OCI-LY7 (cell line): ENCODE data around the gene CDH1. TPM values are rescaled to one million over a fixed set of nuclear protein-coding genes. Genes with fewer than 3 reads are reported as not detected.

ENCODE experiments used
- BruUV-seq: library from RNA; stranded (reverse); fragments of 400-500 nt; replicated peaks from 2 replicates; lab custom pipeline; 2021; lab: Mats Ljungman, UMichigan
- CTCF ChIA-PET: fragments of 300-600 bp; sonication (Branson Sonifier 250); formaldehyde crosslinking; loops from one replicate; lab custom pipeline; 2022; ENCODE audit warnings: antibody characterized with exemption; ENCODE audit not compliant: unreplicated experiment; lab: Charles Lee
- POLR2A ChIA-PET: fragments of 300-600 bp; sonication (Branson Sonifier 250); formaldehyde crosslinking; loops from one replicate; lab custom pipeline; 2022; ENCODE audit warnings: antibody characterized with exemption; lab: Charles Lee
- DNase-seq: peaks from one replicate; pipeline ENCODE4 v3.0.0-alpha.2; 2015; ENCODE audit warnings: low spot score
- H2AFZ ChIP-seq: fragments of 200-600 bp; sonication (generic), shearing (Covaris generic); 2 replicates; pipeline ENCODE4 v1.6.1; 2014; ENCODE audit warnings: mild to moderate bottlenecking, antibody characterized with exemption, low read length, moderate library complexity
- H3K27ac ChIP-seq: fragments of 200-600 bp; sonication (generic); 2 replicates; pipeline ENCODE4 v1.5.1; 2014; ENCODE audit warnings: mixed run types, low read depth, mild to moderate bottlenecking, moderate library complexity, low read length, inconsistent platforms; ENCODE audit not compliant: poor library complexity, severe bottlenecking
- H3K36me3 ChIP-seq: fragments of 200-600 bp; sonication (generic); 2 replicates; pipeline ENCODE4 v1.6.1; 2014; ENCODE audit warnings: mild to moderate bottlenecking, antibody characterized with exemption, low read length, moderate library complexity, mixed read lengths; ENCODE audit not compliant: insufficient read depth
- H3K4me1 ChIP-seq: fragments of 200-600 bp; sonication (generic); 2 replicates; pipeline ENCODE4 v1.5.1; 2014; ENCODE audit warnings: mild to moderate bottlenecking, low read length; ENCODE audit not compliant: insufficient read depth, poor library complexity, severe bottlenecking
- H3K4me2 ChIP-seq: fragments of 200-600 bp; sonication (generic); 2 replicates; pipeline ENCODE4 v1.6.1; 2014; ENCODE audit warnings: mild to moderate bottlenecking, low read length
- H3K4me3 ChIP-seq: fragments of 200-600 bp; sonication (generic); 2 replicates; pipeline ENCODE4 v1.5.1; 2014; ENCODE audit warnings: mild to moderate bottlenecking, low read depth, low read length; ENCODE audit not compliant: poor library complexity, severe bottlenecking
- H3K79me2 ChIP-seq: fragments of 200-600 bp; sonication (generic); 2 replicates; pipeline ENCODE4 v1.6.1; 2016; ENCODE audit warnings: low read depth, mild to moderate bottlenecking, low read length, moderate library complexity, mixed read lengths; ENCODE audit not compliant: insufficient read depth
- H3K9me2 ChIP-seq: fragments of 200-600 bp; sonication (generic); 2 replicates; pipeline ENCODE4 v1.6.1; 2016; ENCODE audit warnings: mild to moderate bottlenecking, low read length, mixed read lengths; ENCODE audit not compliant: insufficient read depth
- H3K9me3 ChIP-seq: fragments of 200-600 bp; sonication (generic); 2 replicates; pipeline ENCODE4 v1.6.1; 2014; ENCODE audit warnings: mild to moderate bottlenecking, mixed run types, low read length, mixed read lengths
- H4K20me1 ChIP-seq: fragments of 200-600 bp; sonication (generic); 2 replicates; pipeline ENCODE4 v1.6.1; 2014; ENCODE audit warnings: mild to moderate bottlenecking, antibody characterized with exemption, low read length, moderate library complexity, mixed read lengths; ENCODE audit not compliant: insufficient read depth
- EZH2phosphoT487 ChIP-seq: fragments of 200-600 bp; sonication (generic); IDR thresholded peaks from 2 replicates; pipeline ENCODE4 v1.6.1; 2018; ENCODE audit warnings: low read depth, borderline replicate concordance, mild to moderate bottlenecking, mixed run types, antibody characterized with exemption, low read length, moderate library complexity, mixed read lengths
- intact Hi-C: fragments of 100-400 bp; cut with micrococcal nuclease; formaldehyde crosslinking; loops from one replicate; pipeline ENCODE4 v1.10.0; 2022; ENCODE audit not compliant: unreplicated experiment
- total RNA-seq, 2 experiments: library from RNA; depleted of rRNA in 1 of 2; stranded (reverse); fragments of >200 nt in 1 of 2; shearing (Covaris generic) in 1 of 2; gene quantifications; 2 replicates each; pipeline ENCODE4 v1.2.3, GENCODE V29; 2014 to 2022
- TF ChIP-seq, protein P1 (sequence below): fragments of 200-600 bp; sonication (generic); conservative IDR thresholded peaks from 2 replicates; pipeline ENCODE4 v1.5.1; 2014; ENCODE audit warnings: mild to moderate bottlenecking, antibody characterized with exemption, low read length, moderate library complexity, mixed read lengths

The CDH1 gene
- total RNA-seq, 2 experiments from 2014 or later, result not detected

DNA sequence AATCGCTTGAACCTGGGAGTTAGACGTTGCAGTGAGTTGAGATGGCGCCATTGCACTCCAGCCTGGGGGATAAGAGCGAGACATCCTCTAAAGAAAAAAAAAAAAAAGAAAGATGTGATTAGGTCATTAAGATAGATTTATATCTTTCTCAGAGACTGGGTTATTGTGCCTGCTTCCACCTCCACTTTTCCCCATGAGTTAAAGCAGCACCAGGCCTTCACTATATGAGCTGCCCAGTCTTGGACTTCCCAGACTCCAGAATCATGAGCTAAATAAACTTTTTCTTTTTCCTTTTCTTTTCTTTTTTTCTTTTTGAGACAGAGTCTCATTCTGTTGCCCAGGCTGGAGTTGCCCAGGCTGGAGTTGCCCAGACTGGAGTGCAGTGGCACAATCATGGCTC is 19.4 kb upstream of the CDH1 start:
- POLR2A ChIA-PET, result no interaction called here
- no peaks in the 10 kb centered on the region for H3K4me1 ChIP-seq
- H3K79me2 ChIP-seq, result no peaks in the 10 kb centered on the region
- CTCF ChIA-PET, result no interaction called here
- no peak for DNase-seq
- no peak overlapping the region for H3K27ac ChIP-seq
- intact Hi-C loops, result no loop called here
- H4K20me1 ChIP-seq, result no peaks in the 10 kb centered on the region
- H3K4me3 ChIP-seq, result no peak overlapping the region
- H3K4me2 ChIP-seq, result no peak overlapping the region
- TF ChIP-seq, protein P1, sequence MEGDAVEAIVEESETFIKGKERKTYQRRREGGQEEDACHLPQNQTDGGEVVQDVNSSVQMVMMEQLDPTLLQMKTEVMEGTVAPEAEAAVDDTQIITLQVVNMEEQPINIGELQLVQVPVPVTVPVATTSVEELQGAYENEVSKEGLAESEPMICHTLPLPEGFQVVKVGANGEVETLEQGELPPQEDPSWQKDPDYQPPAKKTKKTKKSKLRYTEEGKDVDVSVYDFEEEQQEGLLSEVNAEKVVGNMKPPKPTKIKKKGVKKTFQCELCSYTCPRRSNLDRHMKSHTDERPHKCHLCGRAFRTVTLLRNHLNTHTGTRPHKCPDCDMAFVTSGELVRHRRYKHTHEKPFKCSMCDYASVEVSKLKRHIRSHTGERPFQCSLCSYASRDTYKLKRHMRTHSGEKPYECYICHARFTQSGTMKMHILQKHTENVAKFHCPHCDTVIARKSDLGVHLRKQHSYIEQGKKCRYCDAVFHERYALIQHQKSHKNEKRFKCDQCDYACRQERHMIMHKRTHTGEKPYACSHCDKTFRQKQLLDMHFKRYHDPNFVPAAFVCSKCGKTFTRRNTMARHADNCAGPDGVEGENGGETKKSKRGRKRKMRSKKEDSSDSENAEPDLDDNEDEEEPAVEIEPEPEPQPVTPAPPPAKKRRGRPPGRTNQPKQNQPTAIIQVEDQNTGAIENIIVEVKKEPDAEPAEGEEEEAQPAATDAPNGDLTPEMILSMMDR, result no peak
- no peak for TF ChIP-seq EZH2phosphoT487
- H3K9me2 ChIP-seq, result no peaks in the 10 kb centered on the region
- H3K9me3 ChIP-seq, result no peaks in the 10 kb centered on the region
- H2AFZ ChIP-seq, result no peak overlapping the region
- no peaks in the 10 kb centered on the region for H3K36me3 ChIP-seq
- no TSS peak for BruUV-seq

DNA sequence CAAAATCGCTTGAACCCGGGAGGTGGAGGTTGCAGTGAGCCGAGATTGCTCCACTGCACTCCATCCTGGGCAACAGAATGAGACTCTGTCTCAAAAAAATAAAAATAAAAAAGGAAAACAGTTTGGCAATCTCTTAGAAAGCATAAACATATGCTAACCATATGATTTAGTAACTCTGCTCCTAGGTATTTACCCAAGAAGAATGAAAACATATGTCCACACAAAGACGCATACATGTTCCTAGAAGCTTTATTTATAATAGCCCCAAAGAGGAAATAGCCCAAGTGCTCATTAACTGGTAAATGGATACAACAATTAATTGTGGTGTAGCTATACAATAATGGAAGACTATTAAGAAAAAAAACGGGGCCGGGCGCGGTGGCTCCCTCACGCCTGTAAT is 18.5 kb upstream of the CDH1 start:
- no peak overlapping the region for H3K27ac ChIP-seq
- POLR2A ChIA-PET, result no interaction called here

DNA sequence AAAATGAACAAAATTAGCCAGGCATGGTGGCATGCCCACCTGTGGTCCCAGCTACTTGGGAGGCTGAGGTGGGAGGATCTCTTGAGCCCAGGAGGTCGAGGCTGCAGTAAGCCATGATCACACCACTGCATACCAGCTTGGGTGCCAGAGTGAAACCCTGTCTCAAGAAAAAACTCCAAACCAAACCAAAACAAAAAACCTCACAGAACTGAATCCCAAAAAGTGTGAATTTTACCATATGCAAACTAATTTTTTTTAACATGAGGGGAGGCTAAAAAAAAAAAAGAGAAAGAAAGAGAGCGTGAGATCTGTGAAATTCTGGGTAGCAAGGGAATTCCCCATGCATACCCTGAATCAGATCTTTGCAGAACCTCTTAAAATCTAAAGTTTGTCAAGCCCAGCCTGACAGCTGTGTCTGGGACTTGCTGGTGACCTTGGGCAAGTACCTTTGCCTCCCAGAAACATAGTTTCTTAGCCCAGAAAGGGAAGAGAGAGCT is 17.1 kb upstream of the CDH1 start:
- Histone ChIP-seq H2AFZ (no peak overlapping the region), H3K36me3 (no peaks in the 10 kb centered on the region), H3K4me2 (no peak overlapping the region), H3K4me1 (no peaks in the 10 kb centered on the region), H3K79me2 (no peaks in the 10 kb centered on the region), H3K9me2 (no peaks in the 10 kb centered on the region), H3K4me3 (no peak overlapping the region), H3K9me3 (no peaks in the 10 kb centered on the region), H4K20me1 (no peaks in the 10 kb centered on the region), H3K27ac (no peak overlapping the region)
- CTCF ChIA-PET, result no interaction called here
- DNase-seq, result no peak
- no peak for TF ChIP-seq EZH2phosphoT487
- TF ChIP-seq, protein P1, result no peak
- POLR2A ChIA-PET, result interaction anchor here (0.6 to 0.7 kb wide), 3 partner anchors 108 to 285 kb away, joined by 3 read pairs; no protein-coding TSS in a partner anchor
- intact Hi-C loops, result no loop called here
- no TSS peak for BruUV-seq

More for the DNA sequence above, 18.5 kb upstream of the CDH1 start:
- DNase-seq, result no peak
- Histone ChIP-seq H3K9me3 (no peaks in the 10 kb centered on the region), H3K36me3 (no peaks in the 10 kb centered on the region), H2AFZ (no peak overlapping the region), H3K4me2 (no peak overlapping the region), H4K20me1 (no peaks in the 10 kb centered on the region), H3K4me1 (no peaks in the 10 kb centered on the region), H3K4me3 (no peak overlapping the region), H3K9me2 (no peaks in the 10 kb centered on the region), H3K79me2 (no peaks in the 10 kb centered on the region)
- intact Hi-C loops, result no loop called here
- TF ChIP-seq, protein P1, result no peak
- TF ChIP-seq EZH2phosphoT487, result no peak
- no TSS peak for BruUV-seq
- CTCF ChIA-PET, result no interaction called here
